Activated naive CD4-positive, alpha-beta T cell treated with anti-CD3 and anti-CD28 coated beads, Interleukin-2, amount 50 U/mL, for 24 hours (primary cell): ENCODE results near the gene MAGI3.
"Not testable (repeated sequence)": the region's sequence is repeated elsewhere in the genome, so short reads cannot be mapped to it uniquely, and the experiment has no call there.

Experiments
- H3K27ac Mint-ChIP-seq: one replicate; pipeline ENCODE4 v1.8.0; 2021; ENCODE audit warnings: mild to moderate bottlenecking, mixed read lengths
- H3K27me3 Mint-ChIP-seq: one replicate; pipeline ENCODE4 v1.8.0; 2021; ENCODE audit warnings: mixed read lengths
- H3K36me3 Mint-ChIP-seq: one replicate; pipeline ENCODE4 v1.8.0; 2021; ENCODE audit warnings: mixed read lengths
- H3K4me1 Mint-ChIP-seq: one replicate; pipeline ENCODE4 v1.8.0; 2021; ENCODE audit warnings: mixed read lengths
- H3K4me3 Mint-ChIP-seq: one replicate; pipeline ENCODE4 v1.8.0; 2021; ENCODE audit warnings: mild to moderate bottlenecking, mixed read lengths
- H3K9me3 Mint-ChIP-seq: one replicate; pipeline ENCODE4 v1.8.0; 2021; ENCODE audit warnings: mixed read lengths

Gene MAGI3

DNA sequence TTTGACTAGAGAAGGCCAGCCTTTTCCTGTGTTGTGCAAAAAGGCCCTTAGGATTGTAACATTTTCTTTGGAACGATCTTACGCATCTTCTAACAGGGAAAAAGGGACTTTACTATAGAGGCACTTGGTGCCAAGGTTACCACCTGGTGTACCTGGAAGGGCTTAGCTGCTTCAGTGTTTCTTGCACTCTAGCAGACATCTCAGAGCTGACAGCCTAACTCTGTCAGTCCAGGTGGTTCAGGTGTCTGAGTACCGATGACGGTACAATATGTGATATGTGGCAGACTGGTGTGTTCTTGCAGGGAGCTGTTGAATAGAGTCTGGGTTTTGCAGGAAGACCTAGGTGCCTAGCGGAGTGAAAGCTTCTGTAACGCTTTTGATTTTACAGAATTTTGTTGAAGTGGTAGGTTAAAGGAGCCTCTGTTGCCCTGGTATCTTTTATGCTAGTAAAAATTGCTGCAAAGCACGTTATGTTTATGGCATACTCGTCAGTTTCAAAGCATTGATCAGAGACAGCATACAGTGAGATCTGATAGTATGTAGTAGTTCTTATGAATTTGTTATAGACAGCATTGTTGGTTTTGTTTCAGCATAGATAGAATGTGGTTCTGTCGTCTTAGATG lies 1.4 kb downstream of the MAGI3 start:
- peak overlapping the region; percentile 75 for H3K4me3 Mint-ChIP-seq
- H3K27me3 Mint-ChIP-seq = peaks cover 1% of the 10 kb centered on the region
- H3K36me3 Mint-ChIP-seq = no peaks in the 10 kb centered on the region
- H3K27ac Mint-ChIP-seq = peak overlapping the region; percentile 20
- peaks cover 29% of the 10 kb centered on the region for H3K4me1 Mint-ChIP-seq
- peaks cover 4% of the 10 kb centered on the region for H3K9me3 Mint-ChIP-seq

DNA sequence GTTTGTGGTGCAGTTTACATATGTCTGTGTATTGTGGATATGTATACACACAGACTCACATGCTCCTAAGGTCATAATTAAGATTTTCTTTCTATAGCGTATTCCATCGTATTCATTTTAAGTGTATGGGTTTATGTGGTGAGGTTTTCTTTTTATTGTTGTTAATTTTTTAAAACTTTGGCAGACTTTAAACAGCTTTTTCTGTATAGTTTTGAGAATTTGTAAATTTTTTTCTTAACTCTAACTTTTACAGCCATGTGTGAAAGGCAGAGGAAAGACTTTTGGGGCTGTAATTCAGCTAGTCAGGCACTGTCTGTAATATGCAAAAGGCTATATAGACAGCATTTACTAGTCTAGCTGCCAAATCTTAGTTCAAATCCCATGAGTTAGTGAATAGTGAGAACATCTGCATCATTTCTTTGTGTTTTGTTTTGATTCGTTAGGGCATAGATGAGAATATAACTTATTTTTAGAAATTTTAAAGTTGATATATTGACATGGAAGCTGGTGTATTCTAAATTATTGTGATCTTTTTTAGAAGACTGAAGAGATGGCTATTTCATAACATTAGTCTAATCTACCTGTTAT lies 2.3 kb downstream of the MAGI3 start:
- H3K27me3 Mint-ChIP-seq = peaks cover 1% of the 10 kb centered on the region

DNA sequence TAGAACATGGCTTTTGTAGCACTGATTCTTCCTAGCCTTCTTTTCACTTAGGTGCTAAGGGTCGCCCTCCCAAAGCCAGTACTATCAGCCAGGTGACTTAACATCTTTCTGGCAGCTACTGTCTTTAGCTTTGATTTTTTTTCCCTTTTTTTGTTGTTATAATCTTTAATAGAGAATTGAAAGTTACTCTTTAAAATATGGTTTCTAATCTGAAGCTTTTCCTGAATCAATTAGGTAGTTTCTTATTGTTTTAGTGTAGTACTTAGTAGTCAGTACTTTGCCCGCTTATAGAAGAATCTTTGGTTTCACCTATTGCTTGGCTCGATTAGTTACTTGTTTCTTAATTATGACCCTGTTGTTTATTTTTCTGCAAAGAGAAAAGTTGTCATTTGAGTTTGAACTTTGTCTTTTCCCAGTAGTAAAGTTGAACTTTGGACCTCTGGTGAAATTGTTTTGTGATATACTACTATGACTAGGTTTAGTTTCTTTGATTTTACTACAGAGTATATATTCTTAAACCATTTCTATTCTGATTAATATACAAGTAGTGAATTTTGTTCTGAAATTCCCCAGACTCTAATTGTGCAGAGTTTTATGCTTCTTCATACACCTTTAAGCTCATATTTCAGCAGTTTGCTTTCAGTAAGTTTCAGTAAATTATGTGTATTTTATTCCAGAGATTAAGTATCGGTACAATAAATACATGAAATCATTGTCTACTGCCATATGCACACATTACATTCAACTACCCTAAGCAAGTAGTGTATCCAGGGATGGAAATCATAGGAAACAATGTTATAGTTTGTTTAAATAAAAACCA lies 3.9 kb downstream of the MAGI3 start:
- Mint-ChIP-seq H3K27me3 (peaks cover 6% of the 10 kb centered on the region), H3K4me1 (peaks cover 21% of the 10 kb centered on the region), H3K36me3 (no peaks in the 10 kb centered on the region), H3K9me3 (no peaks in the 10 kb centered on the region), H3K4me3 (no peak overlapping the region), H3K27ac (no peak overlapping the region)

More for the DNA sequence above, 2.3 kb downstream of the MAGI3 start:
- H3K9me3 Mint-ChIP-seq = peaks cover 4% of the 10 kb centered on the region
- H3K36me3 Mint-ChIP-seq = no peaks in the 10 kb centered on the region
- no peak overlapping the region for H3K27ac Mint-ChIP-seq
- H3K4me3 Mint-ChIP-seq = no peak overlapping the region
- peaks cover 29% of the 10 kb centered on the region for H3K4me1 Mint-ChIP-seq

DNA sequence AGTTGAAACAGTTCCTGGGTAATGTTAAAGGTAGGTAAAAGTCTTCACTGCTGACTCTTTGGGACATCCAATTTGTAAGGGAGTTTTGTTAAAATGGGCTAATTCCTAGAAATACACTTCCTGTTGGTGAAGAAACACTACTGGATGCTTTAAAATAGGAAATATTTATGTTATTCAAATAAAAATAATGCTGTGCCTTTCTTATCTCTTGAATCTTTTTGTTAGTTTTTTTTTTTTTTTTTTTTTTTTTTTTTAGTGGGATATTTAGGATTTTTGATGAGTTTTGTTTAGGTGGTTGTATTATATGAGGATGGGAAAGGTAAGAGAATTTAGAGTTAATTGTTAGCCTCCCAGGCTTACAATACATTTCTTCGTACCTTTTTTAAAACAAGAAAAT lies 4.5 kb downstream of the MAGI3 start:
- Mint-ChIP-seq H3K27me3 (peaks cover 6% of the 10 kb centered on the region), H3K36me3 (no peaks in the 10 kb centered on the region), H3K9me3 (no peaks in the 10 kb centered on the region), H3K4me3 (no peak overlapping the region), H3K27ac (no peak overlapping the region), H3K4me1 (peaks cover 14% of the 10 kb centered on the region)

DNA sequence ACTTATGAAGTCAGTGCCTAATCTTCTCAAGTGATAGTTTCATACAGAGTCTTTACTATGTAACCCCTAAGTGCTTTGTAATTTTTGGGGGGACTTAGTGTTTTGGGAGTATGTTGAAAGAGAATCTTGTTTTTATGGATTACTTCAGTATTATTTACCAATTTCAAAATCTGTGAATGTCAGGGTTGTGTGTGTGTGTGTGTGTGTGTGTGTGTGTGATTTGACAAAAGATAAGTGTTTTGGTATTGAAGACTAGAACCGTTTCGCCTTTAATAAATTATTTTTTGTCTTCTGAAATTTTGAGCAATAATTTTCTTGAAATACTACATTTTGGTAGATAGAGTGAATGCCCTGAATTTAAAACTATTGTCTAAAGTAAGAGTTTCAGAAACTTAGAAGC lies 5.8 kb downstream of the MAGI3 start:
- Mint-ChIP-seq H3K9me3 (no peaks in the 10 kb centered on the region), H3K4me3 (no peak overlapping the region), H3K4me1 (peaks cover 12% of the 10 kb centered on the region), H3K36me3 (no peaks in the 10 kb centered on the region), H3K27me3 (peaks cover 6% of the 10 kb centered on the region), H3K27ac (no peak overlapping the region)

DNA sequence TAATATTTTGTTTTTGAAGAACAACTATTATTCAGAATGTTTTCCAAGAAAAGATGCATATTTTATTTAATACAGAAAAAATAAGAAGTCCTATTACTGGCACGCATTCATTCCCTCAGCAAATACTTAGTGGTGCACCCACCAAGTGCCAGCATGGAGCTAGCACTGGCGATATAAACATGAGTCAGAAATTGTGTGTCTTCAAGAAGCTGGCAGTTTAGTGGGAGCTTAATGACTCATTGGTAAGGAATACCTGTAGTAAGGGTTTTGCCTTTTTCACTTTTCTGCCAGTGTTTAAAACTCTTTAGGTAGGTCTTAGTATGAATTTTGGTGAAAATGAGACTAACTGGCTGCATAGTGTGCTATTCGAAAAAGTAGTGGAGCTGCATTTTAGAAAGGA lies 6.3 kb downstream of the MAGI3 start:
- Mint-ChIP-seq H3K27ac (no peak overlapping the region), H3K4me3 (no peak overlapping the region), H3K9me3 (no peaks in the 10 kb centered on the region), H3K36me3 (no peaks in the 10 kb centered on the region), H3K27me3 (peaks cover 6% of the 10 kb centered on the region), H3K4me1 (peaks cover 11% of the 10 kb centered on the region)

DNA sequence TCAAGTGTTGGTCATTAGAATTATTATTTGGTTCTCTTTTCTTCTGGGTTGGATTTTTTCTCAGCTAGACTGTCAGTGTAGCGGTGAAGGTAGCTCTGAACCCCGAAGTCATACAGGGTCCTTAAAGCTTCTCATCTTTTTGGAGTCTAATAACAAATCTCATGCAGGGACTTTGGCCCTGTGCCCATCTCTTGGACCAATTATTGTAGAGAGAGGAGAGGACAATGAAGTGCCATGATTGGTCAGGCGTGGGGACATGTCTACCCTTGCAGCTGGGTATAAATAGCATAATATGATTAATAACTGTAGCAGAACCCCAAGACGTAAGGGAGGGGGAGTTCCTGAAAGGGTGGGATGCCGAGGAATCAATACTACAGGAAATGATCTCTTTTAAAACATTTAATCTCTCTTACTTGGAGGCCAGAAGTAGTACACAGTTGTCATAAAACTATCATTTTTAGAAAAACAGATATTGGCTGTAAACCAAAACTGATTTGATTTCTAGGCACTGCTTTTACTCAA lies 8.8 kb downstream of the MAGI3 start:
- Mint-ChIP-seq H3K36me3 (peaks cover 1% of the 10 kb centered on the region), H3K27me3 (peaks cover 5% of the 10 kb centered on the region), H3K27ac (no peak overlapping the region), H3K9me3 (no peaks in the 10 kb centered on the region), H3K4me3 (no peak overlapping the region), H3K4me1 (no peaks in the 10 kb centered on the region)

DNA sequence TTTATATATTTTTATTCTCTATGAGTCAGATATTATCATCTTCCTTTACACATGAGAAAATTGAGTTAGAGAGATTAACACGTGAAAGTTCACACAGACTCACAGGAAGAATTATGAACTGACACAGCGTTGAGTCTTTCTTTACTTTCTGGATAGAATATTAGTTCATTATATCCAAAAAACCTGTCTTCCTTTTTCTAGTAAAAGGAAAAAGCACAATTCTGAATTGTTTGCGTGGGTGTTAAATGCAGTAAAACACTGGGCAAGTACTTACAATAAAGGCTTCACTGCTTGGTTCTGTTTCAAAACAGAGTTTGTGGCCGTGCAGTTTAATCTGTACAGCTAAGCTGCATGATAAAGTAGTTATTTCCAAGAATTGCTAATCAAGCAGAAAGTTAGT lies 10.8 kb downstream of the MAGI3 start:
- no peak overlapping the region for H3K4me3 Mint-ChIP-seq
- no peak overlapping the region for H3K27ac Mint-ChIP-seq
- H3K4me1 Mint-ChIP-seq = no peaks in the 10 kb centered on the region
- H3K9me3 Mint-ChIP-seq = no peaks in the 10 kb centered on the region
- H3K36me3 Mint-ChIP-seq = peaks cover 1% of the 10 kb centered on the region
- H3K27me3 Mint-ChIP-seq = peaks cover 5% of the 10 kb centered on the region

DNA sequence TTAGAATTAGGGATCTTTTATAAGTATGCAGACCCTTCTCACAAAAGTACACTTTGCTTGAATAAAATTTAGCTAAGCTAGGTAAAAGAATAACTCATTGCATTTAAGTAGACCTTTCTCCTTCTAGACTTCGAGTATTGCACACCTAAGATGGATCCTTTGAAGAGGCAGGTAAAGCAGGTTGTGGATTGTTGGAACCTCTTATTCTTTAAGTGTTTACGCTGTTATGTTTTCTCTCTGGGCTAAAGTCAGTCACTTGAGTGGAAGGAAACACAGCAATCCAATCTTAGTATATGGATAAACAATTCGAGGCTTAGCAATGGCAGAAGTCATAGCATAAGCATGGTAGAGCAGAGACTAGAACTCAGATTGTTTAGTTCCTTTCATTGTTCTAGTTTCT lies 11.4 kb downstream of the MAGI3 start:
- Mint-ChIP-seq H3K27me3 (peaks cover 5% of the 10 kb centered on the region), H3K4me1 (no peaks in the 10 kb centered on the region), H3K9me3 (no peaks in the 10 kb centered on the region), H3K36me3 (peaks cover 1% of the 10 kb centered on the region), H3K27ac (no peak overlapping the region), H3K4me3 (no peak overlapping the region)

DNA sequence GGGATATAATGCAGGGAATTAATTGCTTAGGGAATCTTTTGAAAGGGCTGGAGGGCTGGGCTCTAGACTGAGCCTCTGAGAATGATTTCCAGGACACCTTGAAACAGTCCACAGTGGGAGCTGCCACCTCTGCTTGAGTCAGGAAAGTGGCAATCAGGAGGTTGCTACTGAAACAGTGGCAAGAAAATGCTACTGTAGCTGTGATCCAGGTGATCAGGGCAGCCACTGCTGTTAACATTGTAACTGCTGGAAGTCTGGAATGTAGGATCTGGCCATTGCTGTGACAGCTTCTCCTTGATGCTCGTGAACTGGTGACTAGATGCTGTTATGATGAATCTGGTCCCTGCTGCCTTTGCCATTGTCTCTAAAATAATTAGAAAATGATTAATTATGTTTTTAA lies 12.8 kb downstream of the MAGI3 start:
- Mint-ChIP-seq H3K4me1 (no peaks in the 10 kb centered on the region), H3K9me3 (no peaks in the 10 kb centered on the region), H3K27me3 (peaks cover 5% of the 10 kb centered on the region), H3K4me3 (no peak overlapping the region), H3K27ac (no peak overlapping the region), H3K36me3 (peaks cover 1% of the 10 kb centered on the region)

DNA sequence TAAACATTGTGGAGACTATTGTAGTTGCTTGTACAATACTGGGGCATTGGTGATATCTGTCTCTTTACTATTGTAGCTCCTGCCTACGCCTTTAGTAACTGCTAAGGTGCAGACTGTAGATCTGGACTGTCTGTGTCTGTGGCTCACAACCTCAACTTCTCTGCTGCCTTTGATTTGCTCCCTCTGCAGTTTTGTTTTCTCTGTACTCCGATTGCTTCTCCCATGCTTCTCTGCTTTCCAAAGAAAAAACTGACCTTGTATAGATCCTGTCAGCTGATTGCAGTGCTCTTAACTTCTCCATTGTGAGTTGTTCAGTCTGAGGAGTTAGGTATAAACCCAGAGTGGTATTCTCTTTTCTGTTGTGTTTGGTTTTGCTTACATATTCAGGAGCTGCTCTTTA lies 15.3 kb downstream of the MAGI3 start:
- Mint-ChIP-seq H3K27me3 (no peaks in the 10 kb centered on the region), H3K36me3 (peaks cover 1% of the 10 kb centered on the region), H3K27ac (no peak overlapping the region), H3K4me3 (no peak overlapping the region), H3K9me3 (no peaks in the 10 kb centered on the region), H3K4me1 (no peaks in the 10 kb centered on the region)

DNA sequence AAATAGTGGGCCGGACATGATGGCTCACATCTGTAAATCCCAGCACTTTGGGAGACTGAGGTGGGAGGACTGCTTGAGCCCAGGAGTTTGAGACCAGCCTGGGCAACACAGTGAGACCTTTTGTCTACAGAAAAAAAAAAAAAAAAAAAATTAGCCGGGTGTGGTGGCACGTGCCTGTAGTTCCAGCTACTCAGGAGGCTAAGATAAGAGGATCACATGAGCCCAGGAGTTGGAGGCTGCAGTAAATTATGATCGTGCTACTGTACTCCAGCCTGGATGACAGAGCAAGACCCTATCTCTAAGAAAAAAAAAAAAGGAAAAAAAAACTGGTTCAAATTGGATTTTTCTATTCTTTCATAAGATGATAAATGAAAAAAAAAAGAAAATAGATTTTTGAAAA lies 15.8 kb downstream of the MAGI3 start:
- H3K9me3 Mint-ChIP-seq, H3K4me3 Mint-ChIP-seq, H3K36me3 Mint-ChIP-seq, H3K4me1 Mint-ChIP-seq, H3K27me3 Mint-ChIP-seq, H3K27ac Mint-ChIP-seq: not testable (repeated sequence)

DNA sequence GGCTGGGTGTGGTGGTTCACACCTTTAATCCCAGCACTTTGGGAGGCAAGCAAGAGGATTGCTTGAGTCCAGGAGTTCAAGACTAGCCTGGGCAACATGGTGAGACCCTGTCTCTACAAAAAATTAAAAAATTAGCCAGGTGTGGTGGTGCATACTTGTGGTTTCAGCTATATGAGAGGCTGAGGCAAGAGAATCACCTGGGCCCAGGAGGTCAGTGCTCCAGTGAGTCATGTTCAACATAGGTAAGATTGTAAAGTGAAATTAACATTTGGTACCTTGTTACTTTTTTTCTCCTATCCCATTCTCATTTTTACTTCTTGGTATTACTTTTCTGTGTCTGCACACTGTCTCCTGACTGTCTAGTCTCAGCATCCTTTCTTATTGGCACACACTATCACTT lies 19.0 kb downstream of the MAGI3 start:
- no peak overlapping the region for H3K27ac Mint-ChIP-seq
- H3K9me3 Mint-ChIP-seq = no peaks in the 10 kb centered on the region
- H3K4me3 Mint-ChIP-seq = no peak overlapping the region

DNA sequence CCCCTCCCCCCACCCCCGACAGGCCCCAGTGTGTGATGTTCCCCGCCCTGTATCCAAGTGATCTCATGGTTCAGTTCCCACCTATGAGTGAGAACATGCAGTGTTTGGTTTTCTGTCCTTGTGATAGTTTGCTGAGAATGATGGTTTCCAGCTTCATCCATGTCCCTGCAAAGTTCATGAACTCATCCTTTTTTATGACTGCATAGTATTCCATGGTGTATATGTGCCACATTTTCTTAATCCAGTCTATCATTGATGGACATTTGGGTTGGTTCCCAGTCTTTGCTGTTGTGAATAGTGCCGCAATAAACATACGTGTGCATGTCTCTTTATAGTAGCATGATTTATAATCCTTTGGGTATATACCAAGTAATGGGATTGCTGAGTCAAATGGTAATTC lies 21.7 kb downstream of the MAGI3 start:
- H3K4me3 Mint-ChIP-seq, H3K27me3 Mint-ChIP-seq, H3K4me1 Mint-ChIP-seq, H3K27ac Mint-ChIP-seq, H3K36me3 Mint-ChIP-seq, H3K9me3 Mint-ChIP-seq: not testable (repeated sequence)

More for the DNA sequence above, 19.0 kb downstream of the MAGI3 start:
- Mint-ChIP-seq H3K27me3 (no peaks in the 10 kb centered on the region), H3K36me3 (no peaks in the 10 kb centered on the region), H3K4me1 (no peaks in the 10 kb centered on the region)

DNA sequence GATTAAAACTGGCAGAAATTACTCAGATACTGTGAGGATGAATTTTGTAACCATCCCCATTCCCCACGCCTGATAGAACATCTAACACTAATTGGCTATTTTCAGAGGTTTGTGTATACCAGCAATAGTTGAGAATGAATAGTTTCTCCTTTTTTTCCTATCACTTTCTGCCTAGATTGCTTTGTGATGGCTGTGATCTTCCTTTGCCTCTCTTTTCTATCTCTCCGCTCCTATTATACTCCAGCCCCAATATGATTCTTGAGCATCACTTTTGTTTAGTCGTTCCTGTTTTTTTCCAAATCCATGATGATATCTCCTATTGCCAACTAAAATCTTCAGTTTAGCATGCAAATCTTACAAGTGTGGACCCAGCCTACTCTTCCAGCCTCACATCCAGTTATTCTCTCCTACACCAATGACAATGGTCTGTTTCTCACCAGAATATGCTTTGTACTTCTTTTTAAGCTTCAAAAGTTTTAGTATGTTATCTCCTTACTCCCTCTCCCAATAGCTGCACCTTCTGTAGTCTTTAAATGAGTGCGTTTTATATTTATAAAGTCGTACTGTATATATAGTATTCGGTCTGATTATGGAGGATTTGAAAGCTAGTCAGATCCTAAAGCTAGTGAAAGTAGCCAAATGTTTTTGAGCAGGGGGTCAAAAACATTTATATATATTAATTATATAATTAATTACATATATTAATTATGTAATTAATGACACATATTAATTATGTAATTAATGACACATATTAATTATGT lies 25.2 kb downstream of the MAGI3 start:
- Mint-ChIP-seq H3K9me3 (no peaks in the 10 kb centered on the region), H3K27me3 (peaks cover 2% of the 10 kb centered on the region), H3K4me3 (no peak overlapping the region), H3K27ac (no peak overlapping the region), H3K36me3 (peaks cover 2% of the 10 kb centered on the region), H3K4me1 (no peaks in the 10 kb centered on the region)

DNA sequence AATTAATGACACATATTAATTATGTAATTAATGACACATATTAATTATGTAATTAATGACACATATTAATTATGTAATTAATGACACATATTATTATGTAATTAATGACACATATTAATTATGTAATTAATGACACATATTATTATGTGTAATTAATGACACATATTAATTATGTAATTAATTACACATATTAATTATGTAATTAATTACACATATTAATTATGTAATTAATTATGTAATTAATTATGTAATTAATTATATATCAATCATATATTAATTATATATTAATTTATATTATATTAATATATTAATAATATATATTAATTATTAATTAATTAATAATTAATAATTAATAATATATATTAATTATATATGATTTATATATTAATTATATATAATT lies 25.8 kb downstream of the MAGI3 start:
- H3K4me1 Mint-ChIP-seq, H3K4me3 Mint-ChIP-seq, H3K27me3 Mint-ChIP-seq, H3K36me3 Mint-ChIP-seq, H3K9me3 Mint-ChIP-seq, H3K27ac Mint-ChIP-seq: not testable (repeated sequence)
